Neural cell (in vitro differentiated cells): Measurements from ENCODE around the gene HOXC5. TPM values are rescaled to one million over a fixed set of nuclear protein-coding genes. Genes with fewer than 3 reads are reported as not detected.

Source experiments
- H2AFZ ChIP-seq: fragments of 200-600, 300-800 bp; sonication (generic), shearing (Covaris generic); 2 replicates; pipeline ENCODE4 v1.6.0; 2014; ENCODE audit warnings: low read depth, mild to moderate bottlenecking, antibody characterized with exemption, low read length, moderate library complexity
- H3F3A ChIP-seq: fragments of 200-600 bp; shearing (Covaris generic); 2 replicates; pipeline ENCODE4 v1.6.1; 2016; ENCODE audit warnings: mild to moderate bottlenecking, moderate library complexity, mixed read lengths, antibody characterized with exemption, low read length; ENCODE audit not compliant: insufficient read depth, poor library complexity, severe bottlenecking
- H3K27ac ChIP-seq: fragments of 200-600, 300-800 bp; sonication (generic), shearing (Covaris generic); 2 replicates; pipeline ENCODE4 v1.5.1; 2014; ENCODE audit warnings: mild to moderate bottlenecking, low read length, moderate library complexity
- H3K27me3 ChIP-seq: fragments of 300-800, 200-600 bp; sonication (generic), shearing (Covaris generic); 2 replicates; pipeline ENCODE4 v1.6.0; 2014; ENCODE audit warnings: mild to moderate bottlenecking, low read depth, low read length, moderate library complexity; ENCODE audit not compliant: insufficient read depth
- H3K36me3 ChIP-seq: fragments of 300-800, 200-600 bp; sonication (generic), shearing (Covaris generic); 2 replicates; pipeline ENCODE4 v1.5.1; 2014; ENCODE audit warnings: mild to moderate bottlenecking, antibody characterized with exemption, low read length, moderate library complexity; ENCODE audit not compliant: insufficient read depth
- H3K4me2 ChIP-seq: fragments of 300-800, 200-600 bp; sonication (generic), shearing (Covaris generic); 2 replicates; pipeline ENCODE4 v1.6.0; 2014; ENCODE audit warnings: mild to moderate bottlenecking, low read length
- H3K4me3 ChIP-seq: fragments of 300-800, 200-600 bp; sonication (generic), shearing (Covaris generic); 2 replicates; pipeline ENCODE4 v1.5.1; 2014; ENCODE audit warnings: mild to moderate bottlenecking, low read length, moderate library complexity
- H3K79me2 ChIP-seq: fragments of 200-600 bp; shearing (Covaris generic); replicated peaks from 2 replicates; pipeline ENCODE4 v1.6.0; 2014; ENCODE audit warnings: mild to moderate bottlenecking, low read length, moderate library complexity; ENCODE audit not compliant: insufficient read depth
- H3K9ac ChIP-seq: fragments of 300-800, 200-600 bp; sonication (generic), shearing (Covaris generic); 2 replicates; pipeline ENCODE4 v1.6.1; 2016; ENCODE audit warnings: mild to moderate bottlenecking, low read length, mixed read lengths
- H3K9me2 ChIP-seq: fragments of 200-600 bp; shearing (Covaris generic); 2 replicates; pipeline ENCODE4 v1.6.1; 2016; ENCODE audit warnings: mild to moderate bottlenecking, low read length, mixed read lengths; ENCODE audit not compliant: insufficient read depth
- H3K9me3 ChIP-seq: fragments of 200-600, 300-800 bp; sonication (generic), shearing (Covaris generic); 2 replicates; pipeline ENCODE4 v1.6.1; 2016; ENCODE audit warnings: mild to moderate bottlenecking, mixed run types, low read length, moderate library complexity, mixed read lengths
- H4K20me1 ChIP-seq: fragments of 200-600 bp; shearing (Covaris generic); 2 replicates; pipeline ENCODE4 v1.6.1; 2016; ENCODE audit warnings: mild to moderate bottlenecking, mixed run types; ENCODE audit not compliant: insufficient read depth
- EP300 ChIP-seq: fragments of 450-650 bp; conservative IDR thresholded peaks from 2 replicates; pipeline ENCODE4 v1.6.1; 2014; ENCODE audit warnings: antibody characterized with exemption, mild to moderate bottlenecking, moderate library complexity; ENCODE audit not compliant: poor library complexity, severe bottlenecking
- EZH2 ChIP-seq: fragments of 200-600, 300-800 bp; shearing (Covaris generic), sonication (generic); IDR thresholded peaks from 2 replicates; pipeline ENCODE4 v1.6.1; 2014; ENCODE audit warnings: antibody characterized with exemption, low read length, borderline replicate concordance, mild to moderate bottlenecking; ENCODE audit not compliant: insufficient read depth, poor library complexity, severe bottlenecking
- MXI1 ChIP-seq: fragments of 450-650 bp; conservative IDR thresholded peaks from 2 replicates; pipeline ENCODE4 v1.6.1; 2014; ENCODE audit warnings: antibody characterized with exemption, mild to moderate bottlenecking; ENCODE audit not compliant: poor library complexity, severe bottlenecking
- POLR2AphosphoS5 ChIP-seq: IDR thresholded peaks from 2 replicates; pipeline ENCODE4 v1.6.1; 2012
- RAD21 ChIP-seq: fragments of 450-650 bp; conservative IDR thresholded peaks from 2 replicates; pipeline ENCODE4 v1.6.1; 2014; ENCODE audit warnings: antibody characterized with exemption, mild to moderate bottlenecking, moderate library complexity
- SMC3 ChIP-seq: fragments of 450-650 bp; conservative IDR thresholded peaks from 2 replicates; pipeline ENCODE4 v1.6.1; 2014; ENCODE audit warnings: antibody characterized with exemption, mild to moderate bottlenecking, moderate library complexity; ENCODE audit not compliant: poor library complexity
- TAF1 ChIP-seq: IDR thresholded peaks from 2 replicates; pipeline ENCODE4 v1.6.1; 2012; ENCODE audit warnings: low read depth
- polyA plus RNA-seq: library from polyadenylated mRNA; depleted of rRNA; stranded (reverse); fragments of >200 nt; gene quantifications from 2 replicates; pipeline ENCODE4 v1.2.3, GENCODE V29; 2014
- TF ChIP-seq, protein P1 (sequence below): IDR thresholded peaks from 2 replicates; pipeline ENCODE4 v1.6.1; 2012; ENCODE audit warnings: borderline replicate concordance
- TF ChIP-seq, protein P2 (sequence below): fragments of 450-650 bp; IDR thresholded peaks from 2 replicates; pipeline ENCODE4 v1.5.1; 2014; ENCODE audit warnings: antibody characterized with exemption, mild to moderate bottlenecking, moderate library complexity; ENCODE audit not compliant: poor library complexity, severe bottlenecking

Gene HOXC5
- polyA plus RNA-seq, 1 donor from 2014 or later = not detected

- Histone ChIP-seq H3K79me2 (no peaks in the 10 kb centered on the region), H3K36me3 (no peaks in the 10 kb centered on the region), H3K4me3 (no peak overlapping the region), H3K27me3 (peaks cover 100% of the 10 kb centered on the region), H3F3A (no peaks in the 10 kb centered on the region), H3K9me3 (no peaks in the 10 kb centered on the region), H3K27ac (no peak overlapping the region), H3K9ac (no peak overlapping the region), H4K20me1 (no peaks in the 10 kb centered on the region), H2AFZ (no peak overlapping the region), H3K4me2 (no peak overlapping the region), H3K9me2 (no peaks in the 10 kb centered on the region)
- peak; percentile 17 for TF ChIP-seq POLR2AphosphoS5
- TF ChIP-seq, protein P1, sequence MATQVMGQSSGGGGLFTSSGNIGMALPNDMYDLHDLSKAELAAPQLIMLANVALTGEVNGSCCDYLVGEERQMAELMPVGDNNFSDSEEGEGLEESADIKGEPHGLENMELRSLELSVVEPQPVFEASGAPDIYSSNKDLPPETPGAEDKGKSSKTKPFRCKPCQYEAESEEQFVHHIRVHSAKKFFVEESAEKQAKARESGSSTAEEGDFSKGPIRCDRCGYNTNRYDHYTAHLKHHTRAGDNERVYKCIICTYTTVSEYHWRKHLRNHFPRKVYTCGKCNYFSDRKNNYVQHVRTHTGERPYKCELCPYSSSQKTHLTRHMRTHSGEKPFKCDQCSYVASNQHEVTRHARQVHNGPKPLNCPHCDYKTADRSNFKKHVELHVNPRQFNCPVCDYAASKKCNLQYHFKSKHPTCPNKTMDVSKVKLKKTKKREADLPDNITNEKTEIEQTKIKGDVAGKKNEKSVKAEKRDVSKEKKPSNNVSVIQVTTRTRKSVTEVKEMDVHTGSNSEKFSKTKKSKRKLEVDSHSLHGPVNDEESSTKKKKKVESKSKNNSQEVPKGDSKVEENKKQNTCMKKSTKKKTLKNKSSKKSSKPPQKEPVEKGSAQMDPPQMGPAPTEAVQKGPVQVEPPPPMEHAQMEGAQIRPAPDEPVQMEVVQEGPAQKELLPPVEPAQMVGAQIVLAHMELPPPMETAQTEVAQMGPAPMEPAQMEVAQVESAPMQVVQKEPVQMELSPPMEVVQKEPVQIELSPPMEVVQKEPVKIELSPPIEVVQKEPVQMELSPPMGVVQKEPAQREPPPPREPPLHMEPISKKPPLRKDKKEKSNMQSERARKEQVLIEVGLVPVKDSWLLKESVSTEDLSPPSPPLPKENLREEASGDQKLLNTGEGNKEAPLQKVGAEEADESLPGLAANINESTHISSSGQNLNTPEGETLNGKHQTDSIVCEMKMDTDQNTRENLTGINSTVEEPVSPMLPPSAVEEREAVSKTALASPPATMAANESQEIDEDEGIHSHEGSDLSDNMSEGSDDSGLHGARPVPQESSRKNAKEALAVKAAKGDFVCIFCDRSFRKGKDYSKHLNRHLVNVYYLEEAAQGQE = no peak
- no peak for TF ChIP-seq RAD21
- TF ChIP-seq EP300 = no peak
Measured at GRCh38 chr12:54049108-54049507, 16.3 kb downstream of the HOXC5 start.

DNA sequence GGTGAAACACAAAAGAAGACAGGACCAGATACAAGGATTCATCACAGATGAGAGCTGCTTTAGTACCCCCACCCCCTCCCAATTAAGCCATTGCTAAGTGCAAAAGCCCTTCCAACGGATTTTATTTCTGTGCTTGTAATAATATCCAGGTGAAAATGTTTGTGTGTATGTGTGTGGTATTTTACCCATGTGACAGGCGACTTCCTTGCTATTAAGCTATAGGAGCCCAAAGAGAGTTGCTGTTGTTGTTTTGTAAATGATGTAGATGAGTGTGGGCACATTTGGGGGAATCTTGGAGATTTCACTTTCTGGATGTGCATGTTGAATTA is 17.6 kb downstream of the HOXC5 start:
- Histone ChIP-seq H3K4me2 (no peak overlapping the region), H3K79me2 (no peaks in the 10 kb centered on the region), H3K4me3 (no peak overlapping the region), H4K20me1 (no peaks in the 10 kb centered on the region), H3F3A (no peaks in the 10 kb centered on the region), H3K9me3 (no peaks in the 10 kb centered on the region), H3K27me3 (peaks cover 99% of the 10 kb centered on the region), H3K9ac (no peak overlapping the region), H2AFZ (no peak overlapping the region), H3K36me3 (no peaks in the 10 kb centered on the region), H3K9me2 (no peaks in the 10 kb centered on the region), H3K27ac (no peak overlapping the region)
- TF ChIP-seq EP300 (no peak), SMC3 (no peak), TAF1 (no peak), RAD21 (no peak), EZH2 (no peak), POLR2AphosphoS5 (no peak), MXI1 (no peak)
- TF ChIP-seq, protein P1 = no peak
- TF ChIP-seq, protein P2, sequence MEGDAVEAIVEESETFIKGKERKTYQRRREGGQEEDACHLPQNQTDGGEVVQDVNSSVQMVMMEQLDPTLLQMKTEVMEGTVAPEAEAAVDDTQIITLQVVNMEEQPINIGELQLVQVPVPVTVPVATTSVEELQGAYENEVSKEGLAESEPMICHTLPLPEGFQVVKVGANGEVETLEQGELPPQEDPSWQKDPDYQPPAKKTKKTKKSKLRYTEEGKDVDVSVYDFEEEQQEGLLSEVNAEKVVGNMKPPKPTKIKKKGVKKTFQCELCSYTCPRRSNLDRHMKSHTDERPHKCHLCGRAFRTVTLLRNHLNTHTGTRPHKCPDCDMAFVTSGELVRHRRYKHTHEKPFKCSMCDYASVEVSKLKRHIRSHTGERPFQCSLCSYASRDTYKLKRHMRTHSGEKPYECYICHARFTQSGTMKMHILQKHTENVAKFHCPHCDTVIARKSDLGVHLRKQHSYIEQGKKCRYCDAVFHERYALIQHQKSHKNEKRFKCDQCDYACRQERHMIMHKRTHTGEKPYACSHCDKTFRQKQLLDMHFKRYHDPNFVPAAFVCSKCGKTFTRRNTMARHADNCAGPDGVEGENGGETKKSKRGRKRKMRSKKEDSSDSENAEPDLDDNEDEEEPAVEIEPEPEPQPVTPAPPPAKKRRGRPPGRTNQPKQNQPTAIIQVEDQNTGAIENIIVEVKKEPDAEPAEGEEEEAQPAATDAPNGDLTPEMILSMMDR = no peak
